ACHN (cell line): Measurements from ENCODE around the gene MCM3.

Source experiments
- DNase-seq: peaks from one replicate; pipeline ENCODE4 v3.0.0-alpha.2; 2015
- in situ Hi-C: cut with HindIII; loops from 2 replicates; pipeline ENCODE4 v1.10.0; 2017; ENCODE audit warnings: low sequenced_read_pairs, low pct_ligation_motif_present, low pct_unique_long_range_greater_than_20kb

MCM3 gene

GRCh38 chr6:52221302-52221701 is 63.2 kb downstream of the MCM3 start:
- no peak for DNase-seq
- in situ Hi-C loops = no loop called here

GRCh38 chr6:52217761-52218160 is 66.8 kb downstream of the MCM3 start:
- in situ Hi-C loops = no loop called here

GRCh38 chr6:52216932-52217575 is 67.5 kb downstream of the MCM3 start:
- no peak for DNase-seq
- in situ Hi-C loops = no loop called here

More at GRCh38 chr6:52217761-52218160, 66.8 kb downstream of the MCM3 start:
- no peak for DNase-seq

- no peak for DNase-seq
- in situ Hi-C loops = no loop called here
These were observed 68.8 kb downstream of the MCM3 start for GRCh38 chr6:52215787-52216186.
